Panc1 (cell line): ENCODE results near the gene PLA2G4F. TPM values are rescaled to one million over a fixed set of nuclear protein-coding genes. Genes with fewer than 3 reads are reported as not detected.
"Not testable (repeated sequence)": the region's sequence is repeated elsewhere in the genome, so short reads cannot be mapped to it uniquely, and the experiment has no call there.

Experiments
- ATAC-seq: fragments of 200-7000 bp; cut with Tn5 transposase; 2 replicates; pipeline ENCODE4 v1.9.1; 2020; ENCODE audit warnings: mild to moderate bottlenecking, moderate library complexity
- BruUV-seq: library from RNA; stranded (reverse); fragments of 400-500 nt; replicated peaks from 2 replicates; lab custom pipeline; 2021; lab: Mats Ljungman, UMichigan
- CTCF ChIA-PET: fragments of 300-600 bp; sonication (Branson Sonifier 250); formaldehyde crosslinking; loops from one replicate; lab custom pipeline; 2022; ENCODE audit warnings: antibody characterized with exemption; lab: Charles Lee
- POLR2A ChIA-PET: fragments of 300-600 bp; sonication (Branson Sonifier 250); formaldehyde crosslinking; loops from one replicate; lab custom pipeline; 2022; ENCODE audit warnings: antibody characterized with exemption; lab: Charles Lee
- DNase-seq: peaks from one replicate; pipeline ENCODE4 v3.0.0-alpha.2; 2010; ENCODE audit warnings: low read depth, low spot score
- H3K27ac ChIP-seq: 2 replicates; pipeline ENCODE4 v1.5.1; 2011; ENCODE audit warnings: mild to moderate bottlenecking, low read length, inconsistent platforms
- H3K27me3 ChIP-seq: fragments of 200-500 bp; sonication (Bioruptor generic); 2 replicates; pipeline ENCODE4 v1.6.0; 2014; ENCODE audit warnings: low read length, inconsistent platforms; ENCODE audit not compliant: control insufficient read depth, insufficient read depth
- H3K36me3 ChIP-seq: fragments of 200-500 bp; sonication (Bioruptor generic); 2 replicates; pipeline ENCODE4 v1.5.1; 2014; ENCODE audit warnings: inconsistent platforms, mild to moderate bottlenecking, low read length, moderate library complexity; ENCODE audit not compliant: control insufficient read depth, insufficient read depth
- H3K4me1 ChIP-seq: 2 replicates; pipeline ENCODE4 v1.5.1; 2011; ENCODE audit warnings: inconsistent platforms, mild to moderate bottlenecking, low read length, moderate library complexity; ENCODE audit not compliant: control insufficient read depth, insufficient read depth
- H3K4me3 ChIP-seq, 2 experiments: 2 replicates each; pipeline ENCODE4 v1.5.1; 2011 to 2012; ENCODE audit warnings: low read depth in 2 of 2, low read length in 2 of 2, mild to moderate bottlenecking in 2 of 2, inconsistent platforms in 1 of 2, moderate library complexity in 1 of 2
- H3K9me3 ChIP-seq: fragments of 200-500 bp; sonication (Bioruptor generic); 2 replicates; pipeline ENCODE4 v1.5.1; 2014; ENCODE audit warnings: low read depth, mild to moderate bottlenecking, inconsistent platforms, low read length, moderate library complexity; ENCODE audit not compliant: control insufficient read depth, insufficient read depth
- CTCF ChIP-seq: fragments of 450-650 bp; IDR thresholded peaks from 2 replicates; pipeline ENCODE4 v1.5.1; 2017; ENCODE audit warnings: mild to moderate bottlenecking
- POLR2AphosphoS5 ChIP-seq: IDR thresholded peaks from 2 replicates; pipeline ENCODE4 v1.6.1; 2012; ENCODE audit warnings: mild to moderate bottlenecking, low read depth, low read length, moderate library complexity
- REST ChIP-seq, 2 experiments: IDR thresholded peaks; 2 replicates each; pipeline ENCODE4 v1.6.1; 2011 to 2012; ENCODE audit warnings: low read depth in 2 of 2, control low read depth in 1 of 2, low read length in 1 of 2, mild to moderate bottlenecking in 1 of 2, moderate library complexity in 1 of 2; ENCODE audit not compliant: insufficient read depth in 1 of 2
- SIN3A ChIP-seq: IDR thresholded peaks from 2 replicates; pipeline ENCODE4 v1.6.1; 2012; ENCODE audit warnings: low read depth, mild to moderate bottlenecking, low read length, moderate library complexity, borderline replicate concordance; ENCODE audit not compliant: insufficient read depth
- TCF7L2 ChIP-seq: IDR thresholded peaks from 2 replicates; pipeline ENCODE4 v1.6.1; 2011; ENCODE audit warnings: mild to moderate bottlenecking, low read depth, low read length, inconsistent platforms
- in situ Hi-C: cut with HindIII; loops from 2 replicates; pipeline ENCODE4 v1.10.0; 2016; ENCODE audit warnings: low sequenced_read_pairs, low pct_unique_long_range_greater_than_20kb
- intact Hi-C: fragments of 100-400 bp; cut with micrococcal nuclease; formaldehyde crosslinking; loops from one replicate; pipeline ENCODE4 v1.10.0; 2022; ENCODE audit not compliant: unreplicated experiment
- total RNA-seq: library from RNA; stranded (reverse); gene quantifications from one replicate; pipeline ENCODE4 v1.2.1, GENCODE V29; 2021; ENCODE audit not compliant: unreplicated experiment

PLA2G4F gene
- total RNA-seq, 1 experiment from 2014 or later, result not detected

- ChIA-PET POLR2A (no interaction called here), CTCF (interaction anchor here (0.7 kb wide), 1 partner anchor 198 kb away, joined by 6 read pairs; no protein-coding TSS in a partner anchor)
- no peaks in the 10 kb centered on the region for H3K9me3 ChIP-seq
- ATAC-seq (no peak), DNase-seq (no peak)
- H3K36me3 ChIP-seq, result no peaks in the 10 kb centered on the region
- intact Hi-C loops, result no loop called here
- in situ Hi-C loops, result no loop called here
- 0 out of 2 replicates have a peak, but pooled peaks cover 2% of the 10 kb centered on the region for H3K4me1 ChIP-seq
- TF ChIP-seq REST (IDR thresholded peaks at IDR 0.05; ENCODE audit: insufficient read depth in 1 of 2, low read depth in 2 of 2, low read length in 1 of 2) (no peak), SIN3A (no peak), CTCF (no peak), TCF7L2 (no peak), POLR2AphosphoS5 (no peak)
- H3K27ac ChIP-seq, result no peak overlapping the region
- no TSS peak for BruUV-seq
- no peaks in the 10 kb centered on the region for H3K27me3 ChIP-seq
- H3K4me3 ChIP-seq, result no peak overlapping the region
Observed at GRCh38 chr15:42092398-42093318, 63.8 kb downstream of the PLA2G4F start.

- H3K27ac ChIP-seq, BruUV-seq, H3K4me1 ChIP-seq, H3K9me3 ChIP-seq, H3K36me3 ChIP-seq, H3K4me3 ChIP-seq, DNase-seq, ATAC-seq, intact Hi-C loops, in situ Hi-C loops, POLR2A ChIA-PET, H3K27me3 ChIP-seq: not testable (repeated sequence)
- CTCF ChIA-PET, result interaction anchor here (0.6 kb wide), 1 partner anchor 294 kb away, joined by 5 read pairs; no protein-coding TSS in a partner anchor
Observed at GRCh38 chr15:42091753-42092397, 64.6 kb downstream of the PLA2G4F start.
